ENCODE results near the gene TOP3A. TPM values are rescaled to one million over a fixed set of nuclear protein-coding genes. Genes with fewer than 3 reads are reported as not detected.

Gene TOP3A
- total RNA-seq, 1 experiment from 2014 or later: 56.1 TPM

DNA sequence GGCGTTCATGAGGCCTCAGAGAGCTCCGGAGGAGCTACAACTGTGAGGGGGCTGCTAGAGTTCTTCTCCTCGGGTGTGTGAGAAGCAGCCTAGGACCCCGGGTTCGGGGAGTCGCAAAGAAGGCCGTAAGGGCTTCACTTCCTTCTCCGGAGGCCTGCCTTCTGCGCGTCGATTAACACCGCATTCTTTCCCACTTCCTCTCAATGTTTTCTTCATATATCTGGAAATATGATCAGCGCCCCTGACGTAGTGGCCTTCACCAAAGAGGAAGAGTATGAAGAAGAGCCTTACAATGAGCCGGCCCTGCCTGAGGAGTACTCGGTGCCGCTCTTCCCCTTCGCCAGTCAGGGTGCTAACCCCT lies 748 bp upstream of the TOP3A start:
- H3K27ac Mint-ChIP-seq: peak overlapping the region; percentile 100
- DNase-seq (ENCODE audit: low spot score): no peak
- no peaks in the 10 kb centered on the region; the same call in 1 of the 2 replicates for H3K27me3 Mint-ChIP-seq (ENCODE audit: low read depth)
- ATAC-seq: no peak
- peak overlapping the region; percentile 94 for H3K4me3 Mint-ChIP-seq
- ChIA-PET POLR2A (no interaction called here), CTCF (interaction anchor here (1.2 to 1.3 kb wide), 2 partner anchors 9 to 18 kb away, joined by 3 to 4 read pairs; no protein-coding TSS in a partner anchor)
- H3K4me1 Mint-ChIP-seq: peaks cover 48% of the 10 kb centered on the region
- H3K9me3 Mint-ChIP-seq: no peaks in the 10 kb centered on the region
- TF ChIP-seq, protein P1, sequence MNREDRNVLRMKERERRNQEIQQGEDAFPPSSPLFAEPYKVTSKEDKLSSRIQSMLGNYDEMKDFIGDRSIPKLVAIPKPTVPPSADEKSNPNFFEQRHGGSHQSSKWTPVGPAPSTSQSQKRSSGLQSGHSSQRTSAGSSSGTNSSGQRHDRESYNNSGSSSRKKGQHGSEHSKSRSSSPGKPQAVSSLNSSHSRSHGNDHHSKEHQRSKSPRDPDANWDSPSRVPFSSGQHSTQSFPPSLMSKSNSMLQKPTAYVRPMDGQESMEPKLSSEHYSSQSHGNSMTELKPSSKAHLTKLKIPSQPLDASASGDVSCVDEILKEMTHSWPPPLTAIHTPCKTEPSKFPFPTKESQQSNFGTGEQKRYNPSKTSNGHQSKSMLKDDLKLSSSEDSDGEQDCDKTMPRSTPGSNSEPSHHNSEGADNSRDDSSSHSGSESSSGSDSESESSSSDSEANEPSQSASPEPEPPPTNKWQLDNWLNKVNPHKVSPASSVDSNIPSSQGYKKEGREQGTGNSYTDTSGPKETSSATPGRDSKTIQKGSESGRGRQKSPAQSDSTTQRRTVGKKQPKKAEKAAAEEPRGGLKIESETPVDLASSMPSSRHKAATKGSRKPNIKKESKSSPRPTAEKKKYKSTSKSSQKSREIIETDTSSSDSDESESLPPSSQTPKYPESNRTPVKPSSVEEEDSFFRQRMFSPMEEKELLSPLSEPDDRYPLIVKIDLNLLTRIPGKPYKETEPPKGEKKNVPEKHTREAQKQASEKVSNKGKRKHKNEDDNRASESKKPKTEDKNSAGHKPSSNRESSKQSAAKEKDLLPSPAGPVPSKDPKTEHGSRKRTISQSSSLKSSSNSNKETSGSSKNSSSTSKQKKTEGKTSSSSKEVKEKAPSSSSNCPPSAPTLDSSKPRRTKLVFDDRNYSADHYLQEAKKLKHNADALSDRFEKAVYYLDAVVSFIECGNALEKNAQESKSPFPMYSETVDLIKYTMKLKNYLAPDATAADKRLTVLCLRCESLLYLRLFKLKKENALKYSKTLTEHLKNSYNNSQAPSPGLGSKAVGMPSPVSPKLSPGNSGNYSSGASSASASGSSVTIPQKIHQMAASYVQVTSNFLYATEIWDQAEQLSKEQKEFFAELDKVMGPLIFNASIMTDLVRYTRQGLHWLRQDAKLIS (CRISPR knock-in tag; IDR thresholded peaks at IDR 0.05; ENCODE audit: borderline replicate concordance): no peak
- TF ChIP-seq, protein P2, sequence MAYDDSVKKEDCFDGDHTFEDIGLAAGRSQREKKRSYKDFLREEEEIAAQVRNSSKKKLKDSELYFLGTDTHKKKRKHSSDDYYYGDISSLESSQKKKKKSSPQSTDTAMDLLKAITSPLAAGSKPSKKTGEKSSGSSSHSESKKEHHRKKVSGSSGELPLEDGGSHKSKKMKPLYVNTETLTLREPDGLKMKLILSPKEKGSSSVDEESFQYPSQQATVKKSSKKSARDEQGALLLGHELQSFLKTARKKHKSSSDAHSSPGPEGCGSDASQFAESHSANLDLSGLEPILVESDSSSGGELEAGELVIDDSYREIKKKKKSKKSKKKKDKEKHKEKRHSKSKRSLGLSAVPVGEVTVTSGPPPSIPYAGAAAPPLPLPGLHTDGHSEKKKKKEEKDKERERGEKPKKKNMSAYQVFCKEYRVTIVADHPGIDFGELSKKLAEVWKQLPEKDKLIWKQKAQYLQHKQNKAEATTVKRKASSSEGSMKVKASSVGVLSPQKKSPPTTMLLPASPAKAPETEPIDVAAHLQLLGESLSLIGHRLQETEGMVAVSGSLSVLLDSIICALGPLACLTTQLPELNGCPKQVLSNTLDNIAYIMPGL (CRISPR knock-in tag; IDR thresholded peaks at IDR 0.05): 0 out of 2 replicates have a peak, but pooled peaks have one; percentile 24
- H3K36me3 Mint-ChIP-seq: peaks cover 29% of the 10 kb centered on the region

DNA sequence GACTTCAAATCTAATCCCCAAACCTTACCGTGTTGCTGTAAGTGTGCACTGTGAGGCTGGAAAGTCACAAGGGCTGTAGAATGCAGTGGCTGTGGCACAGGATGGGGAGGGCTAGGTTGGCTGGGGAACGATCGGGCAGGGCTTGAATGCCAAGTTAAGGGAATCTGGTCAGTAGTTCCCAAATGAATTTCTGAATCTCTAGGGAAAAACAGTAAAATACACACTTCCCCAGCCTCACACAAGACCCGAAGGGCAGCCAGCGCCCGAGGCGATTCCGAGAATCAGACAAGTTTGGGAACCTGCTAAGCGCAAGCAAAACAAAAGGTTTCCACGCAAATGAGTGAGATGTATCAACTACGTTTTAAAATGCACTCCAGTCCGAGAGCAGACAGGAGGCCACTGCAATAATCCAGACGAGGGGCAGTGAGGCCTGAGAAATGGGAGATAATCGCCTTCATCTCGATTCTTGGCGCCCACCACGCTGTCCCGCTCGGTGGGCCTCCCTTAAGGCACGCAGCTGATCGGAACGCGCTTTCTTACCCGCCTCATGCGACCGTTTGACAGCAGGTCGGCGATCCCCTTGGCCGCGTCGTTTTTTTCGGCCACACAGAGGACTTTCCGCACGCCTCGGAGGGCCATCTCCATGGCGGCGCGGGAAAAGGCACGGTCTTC lies 599 bp downstream of the TOP3A start:
- peaks cover 46% of the 10 kb centered on the region for H3K4me1 Mint-ChIP-seq
- no peaks in the 10 kb centered on the region for H3K9me3 Mint-ChIP-seq
- H3K4me3 Mint-ChIP-seq: peak overlapping the region; percentile 94
- DNase-seq (ENCODE audit: low spot score) (no peak), ATAC-seq (no peak; the same call in 1 of the 2 replicates)
- ChIA-PET POLR2A (interaction anchor here (0.9 kb wide), 1 partner anchor 14 kb away, joined by 4 read pairs; no protein-coding TSS in a partner anchor), CTCF (interaction anchor here (0.7 to 1.2 kb wide), 2 partner anchors 10 to 49 kb away, joined by 4 to 5 read pairs; partner anchors contain the start of gene SHMT1)
- no peaks in the 10 kb centered on the region; the same call in 1 of the 2 replicates for H3K27me3 Mint-ChIP-seq (ENCODE audit: low read depth)
- H3K36me3 Mint-ChIP-seq: peaks cover 38% of the 10 kb centered on the region
- H3K27ac Mint-ChIP-seq: peak overlapping the region; percentile 100
- TF ChIP-seq, protein P3, sequence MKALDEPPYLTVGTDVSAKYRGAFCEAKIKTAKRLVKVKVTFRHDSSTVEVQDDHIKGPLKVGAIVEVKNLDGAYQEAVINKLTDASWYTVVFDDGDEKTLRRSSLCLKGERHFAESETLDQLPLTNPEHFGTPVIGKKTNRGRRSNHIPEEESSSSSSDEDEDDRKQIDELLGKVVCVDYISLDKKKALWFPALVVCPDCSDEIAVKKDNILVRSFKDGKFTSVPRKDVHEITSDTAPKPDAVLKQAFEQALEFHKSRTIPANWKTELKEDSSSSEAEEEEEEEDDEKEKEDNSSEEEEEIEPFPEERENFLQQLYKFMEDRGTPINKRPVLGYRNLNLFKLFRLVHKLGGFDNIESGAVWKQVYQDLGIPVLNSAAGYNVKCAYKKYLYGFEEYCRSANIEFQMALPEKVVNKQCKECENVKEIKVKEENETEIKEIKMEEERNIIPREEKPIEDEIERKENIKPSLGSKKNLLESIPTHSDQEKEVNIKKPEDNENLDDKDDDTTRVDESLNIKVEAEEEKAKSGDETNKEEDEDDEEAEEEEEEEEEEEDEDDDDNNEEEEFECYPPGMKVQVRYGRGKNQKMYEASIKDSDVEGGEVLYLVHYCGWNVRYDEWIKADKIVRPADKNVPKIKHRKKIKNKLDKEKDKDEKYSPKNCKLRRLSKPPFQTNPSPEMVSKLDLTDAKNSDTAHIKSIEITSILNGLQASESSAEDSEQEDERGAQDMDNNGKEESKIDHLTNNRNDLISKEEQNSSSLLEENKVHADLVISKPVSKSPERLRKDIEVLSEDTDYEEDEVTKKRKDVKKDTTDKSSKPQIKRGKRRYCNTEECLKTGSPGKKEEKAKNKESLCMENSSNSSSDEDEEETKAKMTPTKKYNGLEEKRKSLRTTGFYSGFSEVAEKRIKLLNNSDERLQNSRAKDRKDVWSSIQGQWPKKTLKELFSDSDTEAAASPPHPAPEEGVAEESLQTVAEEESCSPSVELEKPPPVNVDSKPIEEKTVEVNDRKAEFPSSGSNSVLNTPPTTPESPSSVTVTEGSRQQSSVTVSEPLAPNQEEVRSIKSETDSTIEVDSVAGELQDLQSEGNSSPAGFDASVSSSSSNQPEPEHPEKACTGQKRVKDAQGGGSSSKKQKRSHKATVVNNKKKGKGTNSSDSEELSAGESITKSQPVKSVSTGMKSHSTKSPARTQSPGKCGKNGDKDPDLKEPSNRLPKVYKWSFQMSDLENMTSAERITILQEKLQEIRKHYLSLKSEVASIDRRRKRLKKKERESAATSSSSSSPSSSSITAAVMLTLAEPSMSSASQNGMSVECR (CRISPR knock-in tag; IDR thresholded peaks at IDR 0.05; ENCODE audit: borderline replicate concordance): peak; percentile 74; the same call in 1 of the 2 replicates
- TF ChIP-seq NFYB (CRISPR knock-in tag; conservative IDR thresholded peaks at IDR 0.05; ENCODE audit: low read depth): no peak
- 0 out of 2 replicates have a peak, but pooled peaks have one; percentile 29 for TF ChIP-seq SMAD3 (CRISPR knock-in tag; IDR thresholded peaks at IDR 0.05; ENCODE audit: borderline replicate concordance)
- TF ChIP-seq RELA (CRISPR knock-in tag; IDR thresholded peaks at IDR 0.05; ENCODE audit: borderline replicate concordance): 0 out of 2 replicates have a peak, but pooled peaks have one; percentile 38
- TF ChIP-seq E2F4 (CRISPR knock-in tag; IDR thresholded peaks at IDR 0.05; ENCODE audit: borderline replicate concordance, low read depth): peak; percentile 78
- peak; percentile 82 for TF ChIP-seq ZNF121 (CRISPR knock-in tag; IDR thresholded peaks at IDR 0.05)

Data from WTC11 (cell line).